Activated CD8-positive, alpha-beta memory T cell treated with anti-CD3 and anti-CD28 coated beads for 4 hours (primary cell): ENCODE measurements around the gene TDRD9.

ENCODE experiments used
- DNase-seq, 2 donors: peaks; one replicate each; pipeline ENCODE4 v3.0.0-alpha.2; 2020; ENCODE audit warnings: low read depth in 2 of 2

The TDRD9 gene

DNA sequence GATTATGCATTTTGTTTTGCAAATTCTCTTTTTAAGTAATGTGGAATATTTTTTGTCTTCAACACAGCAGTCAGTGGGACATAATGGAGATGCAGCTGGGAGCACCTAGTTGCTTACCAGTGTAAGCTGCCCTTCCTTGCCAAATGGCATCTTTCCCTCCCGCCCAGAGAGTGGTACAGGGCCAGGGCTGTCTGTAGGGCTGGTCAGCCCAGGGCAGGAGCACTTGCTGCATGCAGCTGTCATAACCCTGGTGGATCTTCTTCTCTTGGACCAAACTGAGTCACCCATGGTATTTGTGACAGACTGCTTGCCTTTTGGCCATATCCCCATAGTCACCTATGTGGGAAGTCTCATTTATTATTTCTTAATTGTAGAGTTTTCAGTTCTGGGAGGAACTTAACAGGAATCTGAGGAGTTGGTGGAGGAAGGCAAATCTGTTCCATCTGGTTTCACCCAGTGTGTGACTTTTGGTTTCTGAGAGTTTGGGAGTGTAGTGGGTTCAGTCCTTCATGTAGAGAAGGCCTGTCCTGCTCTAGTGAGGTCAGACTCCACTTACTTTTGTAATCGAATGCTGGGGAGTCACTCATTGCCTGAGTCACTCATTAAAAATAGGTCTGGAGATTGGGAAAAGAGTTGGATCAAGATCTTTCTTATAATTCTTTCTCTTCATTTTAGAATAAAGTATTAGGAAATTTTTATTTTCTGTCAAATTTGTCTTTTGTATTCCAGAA is 95.2 kb downstream of the TDRD9 start:
- DNase-seq: no peak

DNA sequence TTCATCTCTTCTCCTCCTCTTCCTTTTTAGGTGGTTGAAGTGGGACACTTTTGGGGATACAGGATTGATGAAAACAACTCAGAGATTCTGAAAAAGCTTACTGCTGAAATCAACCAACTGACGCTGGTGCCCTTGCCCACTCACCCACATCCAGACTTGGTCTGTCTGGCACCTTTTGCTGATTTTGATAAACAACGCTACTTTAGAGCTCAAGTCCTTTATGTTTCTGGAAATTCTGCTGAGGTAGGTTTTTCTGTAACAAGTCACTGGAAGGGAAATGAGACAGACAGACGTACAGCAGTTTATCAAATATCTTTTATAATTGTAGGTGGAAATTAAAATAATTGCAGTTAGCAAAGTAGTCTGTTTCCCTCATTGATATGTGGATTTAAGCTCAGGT is 97.3 kb downstream of the TDRD9 start:
- DNase-seq: no peak

DNA sequence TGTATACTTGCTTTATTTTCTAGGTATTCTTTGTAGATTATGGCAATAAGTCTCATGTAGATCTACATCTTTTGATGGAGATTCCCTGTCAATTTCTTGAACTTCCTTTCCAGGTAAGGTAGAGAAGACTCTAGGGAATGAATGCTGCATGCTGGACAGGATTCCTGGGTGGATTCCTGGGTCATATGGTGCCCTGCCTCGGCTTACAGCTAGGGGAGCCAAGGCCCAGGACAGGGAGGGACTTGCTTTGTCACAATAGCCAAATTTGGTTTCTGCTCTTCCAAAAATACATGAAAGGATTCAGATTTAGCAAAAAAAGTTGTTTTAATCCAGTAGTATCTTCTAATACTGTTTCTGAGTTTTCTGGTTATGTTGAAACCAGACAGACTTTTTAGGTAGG is 97.8 kb downstream of the TDRD9 start:
- DNase-seq: no peak

DNA sequence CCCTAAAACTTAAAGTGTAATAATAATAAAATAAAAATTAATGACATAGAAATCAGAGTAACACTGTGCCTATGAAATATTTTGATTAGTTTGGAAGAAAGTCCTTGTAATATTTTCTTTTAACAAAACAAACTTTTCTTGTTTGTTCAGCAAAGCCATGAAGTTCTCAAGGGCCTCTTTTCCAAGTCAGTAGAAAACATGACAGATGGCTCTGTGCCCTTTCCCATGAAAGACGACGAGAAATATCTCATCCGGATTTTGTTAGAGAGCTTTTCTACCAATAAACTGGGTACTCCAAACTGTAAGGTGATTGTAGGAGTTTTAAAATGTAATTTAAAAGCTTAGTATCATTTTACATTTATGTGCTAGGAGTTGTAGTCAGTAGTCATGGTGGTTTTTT is 102.7 kb downstream of the TDRD9 start:
- DNase-seq: no peak

DNA sequence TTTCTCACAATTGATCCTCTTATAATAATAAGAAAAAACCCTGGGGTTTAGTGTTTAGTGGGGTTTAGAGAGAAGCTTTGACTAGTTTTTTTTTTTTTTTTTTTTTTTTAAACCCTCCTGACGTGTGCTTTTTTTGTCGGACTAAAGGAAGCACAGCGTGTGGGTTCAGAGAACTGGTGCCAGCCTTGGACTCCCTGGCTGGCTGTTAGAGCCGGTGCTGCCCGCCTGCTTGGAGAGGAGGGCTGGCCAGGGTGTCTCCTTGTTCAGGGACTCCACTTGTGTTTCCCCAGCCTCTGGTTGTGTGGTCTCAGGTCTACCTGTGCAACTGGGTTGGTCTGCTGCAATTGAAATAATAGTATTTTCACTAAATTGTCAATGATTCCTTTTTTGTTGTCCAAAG is 103.1 kb downstream of the TDRD9 start:
- DNase-seq: no peak

DNA sequence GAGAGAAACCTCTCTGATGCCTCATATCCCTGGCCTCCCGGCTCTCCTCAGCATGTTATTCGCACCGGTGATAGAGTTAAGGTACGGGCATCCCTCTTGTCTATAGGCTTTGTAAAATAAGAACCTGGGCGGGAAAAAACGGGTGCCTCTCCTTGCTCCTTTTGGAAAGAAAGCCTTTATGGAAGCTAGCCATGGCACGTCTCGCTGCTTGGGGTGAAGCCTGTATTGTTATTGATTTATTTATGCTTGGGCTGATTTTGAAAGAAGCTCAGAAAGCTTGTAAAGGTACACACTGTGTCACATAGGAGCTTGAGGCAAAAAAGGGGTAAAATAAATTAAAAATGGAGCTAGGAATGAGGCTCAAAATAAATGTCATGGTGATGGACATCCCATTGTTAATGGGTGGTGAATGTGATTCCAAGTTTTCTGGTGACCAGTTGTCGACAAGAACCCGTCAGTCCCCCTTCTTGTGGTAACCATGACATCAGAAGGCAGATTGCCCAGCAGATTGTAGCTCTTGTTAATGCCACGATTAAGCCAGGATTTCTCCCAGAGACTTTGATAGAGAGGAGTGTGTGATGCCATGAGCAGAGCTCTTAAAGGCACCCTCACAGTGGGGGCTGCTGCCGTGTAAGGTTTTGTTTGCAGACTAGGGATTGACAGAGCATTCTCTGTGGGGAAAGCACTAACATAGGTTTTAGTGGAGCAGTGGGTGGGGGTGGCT is 106.9 kb downstream of the TDRD9 start:
- DNase-seq: no peak

DNA sequence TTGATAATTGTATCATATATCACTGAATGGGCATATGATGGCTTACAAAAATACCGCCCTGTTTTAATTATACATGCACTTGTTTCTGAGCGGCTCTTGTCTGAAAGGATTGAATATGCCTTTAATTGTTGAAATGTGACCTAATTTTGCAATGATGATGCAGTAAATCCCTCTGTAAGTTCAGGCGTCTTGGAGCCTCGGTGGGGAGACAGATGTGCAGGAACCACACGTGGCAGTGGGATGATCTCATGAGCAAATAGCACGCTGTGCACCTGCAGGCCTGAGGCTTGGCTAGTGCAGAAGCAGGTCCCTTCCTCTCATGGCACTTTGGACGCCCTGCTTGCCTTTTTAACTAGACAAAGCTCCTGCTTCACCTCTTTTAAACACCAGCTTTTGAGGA is 108.0 kb downstream of the TDRD9 start:
- DNase-seq: no peak

DNA sequence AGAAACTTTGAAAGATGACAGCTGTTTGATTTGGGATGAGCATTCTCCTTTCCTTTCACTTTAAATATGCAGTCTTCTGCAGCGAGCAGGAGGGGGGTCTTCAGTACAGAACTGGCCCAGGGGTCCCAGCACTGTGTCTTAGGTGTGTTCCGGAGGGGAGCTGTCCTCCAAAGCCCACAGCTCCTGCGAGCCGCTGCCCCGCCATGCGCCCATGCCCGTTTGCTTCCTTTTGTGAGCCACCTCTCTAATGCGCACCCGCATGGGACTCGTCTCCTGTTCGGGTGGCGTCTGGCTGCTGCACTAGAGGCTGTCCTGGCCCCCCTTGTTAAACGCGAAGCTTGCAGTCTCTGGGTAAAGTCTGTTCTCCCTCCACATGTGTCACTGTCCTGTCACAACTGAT is 108.8 kb downstream of the TDRD9 start:
- DNase-seq: no peak

DNA sequence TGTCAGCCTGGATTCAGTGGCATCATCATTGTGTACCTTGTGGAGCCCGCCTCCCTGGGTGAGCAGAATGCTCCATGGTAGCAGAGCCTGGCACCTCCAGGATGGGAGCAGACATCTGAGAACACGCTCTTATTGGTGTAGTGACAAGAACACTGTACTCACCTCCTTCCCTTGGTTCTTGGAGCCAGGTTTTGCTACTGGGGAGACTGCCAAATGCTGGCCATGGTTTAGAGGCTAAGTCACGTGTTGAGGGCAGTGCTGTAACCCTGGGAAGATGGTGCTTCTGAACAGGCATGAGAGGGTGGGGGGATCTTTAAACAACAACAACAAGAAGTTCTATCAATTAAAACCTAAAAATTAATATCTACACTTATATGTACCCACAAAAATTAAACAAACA is 109.6 kb downstream of the TDRD9 start:
- DNase-seq: no peak

DNA sequence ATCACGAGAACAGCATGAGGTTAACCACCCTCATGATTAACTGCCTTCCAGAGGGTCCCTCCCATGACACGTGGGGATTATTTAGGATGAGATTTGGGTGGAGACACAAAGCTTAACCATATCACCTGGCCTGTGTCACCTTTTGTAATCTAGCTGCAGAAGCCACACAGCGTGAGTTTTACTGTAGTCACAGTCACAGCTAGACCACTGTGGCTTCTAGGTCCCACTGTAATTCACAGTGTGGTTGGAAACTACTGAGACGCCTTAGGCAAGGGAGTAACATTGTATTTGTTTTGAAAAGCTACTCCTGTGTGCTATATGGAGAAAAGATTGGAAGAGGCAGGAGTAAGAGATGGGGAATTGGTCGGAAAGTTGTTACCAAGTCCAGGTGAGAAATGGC is 111.0 kb downstream of the TDRD9 start:
- DNase-seq: no peak

DNA sequence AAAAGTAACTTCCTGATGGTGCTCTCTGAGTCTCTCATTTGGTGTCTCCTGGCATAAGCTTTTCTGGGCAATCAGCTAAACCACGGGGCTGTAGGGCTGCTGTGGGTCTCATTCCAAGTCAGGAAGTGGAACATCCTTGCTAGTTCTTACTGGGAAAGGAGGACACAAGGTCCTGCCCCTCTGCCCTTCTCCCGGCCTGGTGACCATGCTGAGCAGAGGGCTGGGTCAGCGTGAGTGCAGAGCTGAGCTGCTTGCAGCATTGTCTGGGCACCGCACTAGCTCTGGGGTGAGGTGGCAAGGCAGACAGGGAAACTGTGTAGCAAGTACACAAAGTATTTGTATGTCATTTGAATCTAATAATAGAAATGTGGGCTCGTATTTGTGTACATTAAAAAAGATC is 112.3 kb downstream of the TDRD9 start:
- DNase-seq: no peak

DNA sequence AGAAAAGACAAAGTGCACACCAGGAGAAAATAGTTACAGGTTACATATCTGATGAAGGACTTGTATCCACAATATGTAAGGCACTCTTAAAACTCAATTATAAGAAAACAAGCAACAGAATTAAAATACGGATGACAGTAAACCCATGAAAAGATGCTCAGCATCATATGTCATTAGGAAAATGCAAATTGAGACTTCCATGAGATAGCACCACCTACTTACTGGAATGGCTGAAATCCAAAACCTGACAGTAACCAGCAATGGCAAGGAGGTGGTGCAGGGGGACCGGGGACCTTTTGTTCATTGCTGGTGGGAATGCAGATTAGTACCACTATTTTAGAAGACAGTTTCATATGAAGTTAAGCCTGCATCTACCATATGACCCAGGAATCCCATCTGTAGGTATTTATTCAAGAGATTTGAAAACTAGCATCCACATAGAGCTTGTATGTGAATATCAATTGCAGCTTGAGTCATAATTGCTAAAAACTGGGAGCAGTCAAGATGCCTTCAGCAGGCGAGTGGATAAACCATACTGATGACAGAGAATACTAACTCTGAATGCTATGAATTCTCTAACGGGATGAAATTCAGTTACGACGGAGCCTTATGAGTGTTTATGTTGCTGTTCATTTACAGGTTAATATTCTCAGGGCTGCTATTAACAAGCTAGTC is 113.3 kb downstream of the TDRD9 start:
- no peak for DNase-seq

DNA sequence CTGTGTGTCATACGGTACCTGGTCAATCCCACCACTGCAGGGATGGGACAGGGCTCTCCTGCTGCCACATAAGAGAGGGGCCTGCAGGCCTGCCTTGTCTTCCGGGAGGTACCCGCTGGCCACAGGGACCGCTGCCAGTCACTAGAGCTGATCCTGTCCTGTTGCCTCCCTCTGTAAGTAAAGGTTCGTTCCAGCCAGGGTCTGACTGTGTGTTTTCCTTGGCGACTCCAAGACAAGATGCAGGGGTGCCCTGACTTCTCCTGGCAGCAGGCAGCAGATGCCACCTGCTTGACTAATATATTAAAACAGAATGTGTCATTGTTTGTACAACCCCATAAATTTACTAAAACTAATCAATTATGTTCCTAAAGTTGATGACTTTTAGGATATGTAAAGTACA is 115.8 kb downstream of the TDRD9 start:
- DNase-seq: no peak

DNA sequence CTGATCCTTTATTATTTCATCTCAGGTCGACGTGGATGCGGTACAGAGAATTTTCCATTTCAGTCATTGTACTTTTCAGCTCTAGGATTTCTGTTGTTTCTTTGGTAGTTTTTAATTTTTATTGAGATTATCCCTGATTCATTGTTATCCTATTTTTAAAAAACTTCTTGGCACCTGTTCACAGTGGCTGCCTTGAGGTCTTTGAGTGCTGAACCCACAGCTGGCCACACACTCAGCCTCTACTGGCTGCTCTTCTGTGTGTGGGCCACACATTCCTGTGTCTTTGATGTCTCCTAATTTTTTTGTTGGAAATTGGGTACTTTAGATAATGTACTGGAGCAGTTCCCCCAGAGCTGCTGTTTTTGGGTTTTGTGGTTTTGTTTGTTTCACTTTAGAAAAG is 119.5 kb downstream of the TDRD9 start:
- DNase-seq: no peak

DNA sequence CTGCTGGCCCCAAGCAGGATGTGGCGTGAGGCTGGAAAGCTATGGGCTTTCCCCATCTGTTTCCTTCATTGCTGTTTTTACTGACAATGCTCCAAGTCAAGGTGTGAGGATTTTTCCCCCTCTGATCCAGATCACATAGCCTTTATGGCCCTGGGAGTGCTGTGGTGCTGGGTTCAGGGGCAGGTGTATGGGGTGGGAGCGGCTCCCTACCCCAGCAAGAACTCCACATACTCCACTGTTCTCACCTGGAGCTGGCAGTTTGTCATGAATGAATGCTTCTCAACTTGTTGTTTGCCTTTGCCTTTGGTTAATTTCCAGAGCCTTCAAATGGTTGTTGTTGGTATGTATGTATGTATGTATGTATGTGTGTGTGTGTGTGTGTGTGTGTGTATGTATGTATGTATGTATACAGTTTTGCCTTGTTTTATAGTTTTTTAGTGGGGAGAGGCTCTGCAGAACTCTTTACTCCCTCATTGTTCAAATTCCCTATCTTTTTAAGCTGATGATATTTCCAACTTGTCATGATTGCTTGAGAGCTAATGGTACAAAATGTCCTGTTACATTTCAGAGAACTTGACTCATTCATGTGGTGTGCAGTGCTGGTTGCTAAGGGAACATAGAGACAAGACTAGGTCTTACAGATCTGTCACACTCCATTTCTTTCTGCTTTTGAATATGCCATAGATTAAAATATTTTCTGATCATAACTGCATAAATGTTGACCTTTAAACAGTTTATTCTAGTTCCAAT is 120.7 kb downstream of the TDRD9 start:
- no peak for DNase-seq

DNA sequence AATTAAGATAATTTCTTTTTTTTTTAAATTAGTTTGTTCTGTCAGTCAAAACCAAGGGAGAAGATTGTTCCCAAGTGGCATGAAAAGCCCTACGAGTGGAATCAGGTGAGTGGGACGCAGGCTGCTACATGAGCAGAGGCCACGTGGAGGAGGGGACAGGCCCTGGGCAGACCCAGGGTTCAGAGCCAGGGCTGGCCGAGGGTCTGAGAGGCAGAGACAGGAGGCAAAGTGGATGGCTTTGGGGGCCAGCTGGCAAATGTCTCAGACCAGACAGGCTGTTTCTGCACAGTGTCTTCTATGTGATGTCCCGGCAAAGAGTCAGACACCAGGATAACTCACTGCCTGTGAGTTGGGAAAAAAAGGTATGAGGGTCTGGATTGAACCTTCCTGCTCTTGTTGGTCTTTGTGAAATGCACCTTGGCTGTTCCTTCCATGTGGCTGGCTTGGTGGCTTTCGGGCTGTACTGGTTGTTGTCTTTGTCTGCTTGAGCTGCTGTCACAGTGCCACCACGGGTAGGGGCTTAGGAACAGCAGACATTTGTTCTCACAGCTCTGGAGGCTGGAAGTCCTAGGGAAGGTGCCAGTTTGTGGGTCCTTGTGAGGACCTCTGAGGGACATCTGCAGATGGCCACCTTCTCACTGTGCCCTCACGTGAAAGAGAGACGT is 121.5 kb downstream of the TDRD9 start:
- DNase-seq: no peak

DNA sequence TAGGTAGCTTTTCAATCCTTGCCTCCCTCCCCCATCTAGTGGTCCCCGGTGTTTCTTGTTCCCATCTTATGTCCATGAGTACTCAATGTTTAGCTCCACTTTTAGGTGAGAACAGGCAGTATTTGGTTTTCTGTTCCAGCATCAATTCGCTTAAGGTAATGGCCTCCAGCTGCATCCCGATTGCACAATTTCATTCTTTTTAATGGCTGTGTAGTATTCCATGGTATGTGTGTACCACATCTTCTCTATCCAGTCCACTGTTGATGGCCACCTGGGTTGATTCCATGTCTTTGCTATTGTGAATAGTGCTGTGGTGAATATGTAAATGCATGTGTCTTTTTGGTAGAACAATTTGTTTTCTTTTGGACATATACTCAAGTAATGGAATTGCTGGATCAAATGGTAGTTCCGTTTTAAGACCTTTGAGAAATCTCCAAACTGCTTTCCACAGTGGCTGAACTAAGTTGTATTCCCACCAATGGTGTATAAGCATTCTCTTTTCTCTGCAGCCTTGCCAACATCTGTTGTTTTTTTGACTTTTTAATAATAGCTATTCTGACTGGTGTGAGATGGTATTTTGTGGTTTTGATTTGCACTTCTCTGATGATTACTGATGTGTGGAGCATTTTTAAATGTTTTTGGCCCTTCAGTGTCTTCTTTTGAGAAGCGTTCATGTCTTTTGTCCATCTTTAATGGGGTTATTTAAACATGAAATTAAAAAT is 123.0 kb downstream of the TDRD9 start:
- no peak for DNase-seq

DNA sequence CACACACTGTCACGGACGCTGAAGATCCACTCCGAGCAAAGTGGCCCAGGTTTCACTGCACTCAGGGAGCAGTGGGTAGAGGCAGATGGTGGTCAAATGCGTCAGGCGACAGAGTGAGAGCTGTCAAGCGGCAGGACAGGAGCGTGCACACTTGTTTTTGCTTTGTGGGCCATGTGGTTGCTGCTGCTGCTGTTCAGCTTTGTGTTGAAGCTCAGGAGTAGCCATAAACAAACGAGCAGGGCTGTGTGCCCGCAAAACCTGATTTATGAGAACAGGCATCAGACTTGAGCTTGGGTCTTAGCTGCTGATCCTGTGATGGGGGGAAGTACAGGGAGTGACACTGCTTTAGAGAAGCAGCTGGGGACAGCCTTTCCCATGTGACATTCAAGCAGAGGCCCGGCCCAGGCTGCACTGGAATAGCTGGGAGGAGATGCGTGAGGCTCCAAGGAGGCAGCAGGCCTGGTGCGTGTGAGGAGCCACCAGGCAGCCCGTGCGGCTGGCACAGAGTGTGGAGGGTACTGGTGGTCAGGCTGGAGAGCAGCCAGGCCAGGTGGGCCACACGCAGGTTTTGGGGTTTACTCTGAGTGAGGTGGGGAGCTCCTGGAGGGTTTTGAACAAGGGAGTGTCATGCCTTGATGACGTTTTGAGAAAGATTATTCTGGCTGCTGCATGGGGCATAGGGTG is 126.1 kb downstream of the TDRD9 start:
- DNase-seq: no peak

DNA sequence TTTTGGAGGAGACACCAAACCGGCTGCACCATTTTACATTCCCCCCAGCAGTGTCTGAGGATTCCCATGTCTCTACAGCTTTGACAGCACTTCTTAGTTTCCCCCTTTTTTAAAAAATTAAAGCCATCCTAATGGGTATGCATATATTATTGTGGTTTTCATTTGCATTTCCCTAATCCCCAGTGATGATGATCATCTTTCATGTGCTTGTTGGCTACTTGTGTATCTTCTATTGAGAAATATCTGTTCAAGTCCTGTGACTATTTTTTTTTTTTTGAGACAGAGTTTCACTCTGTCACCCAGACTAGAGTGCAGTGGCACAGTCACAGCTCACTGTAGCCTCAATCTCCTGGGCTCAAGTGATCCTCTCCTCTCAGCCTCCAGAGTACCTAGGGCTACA is 134.0 kb downstream of the TDRD9 start:
- no peak for DNase-seq

DNA sequence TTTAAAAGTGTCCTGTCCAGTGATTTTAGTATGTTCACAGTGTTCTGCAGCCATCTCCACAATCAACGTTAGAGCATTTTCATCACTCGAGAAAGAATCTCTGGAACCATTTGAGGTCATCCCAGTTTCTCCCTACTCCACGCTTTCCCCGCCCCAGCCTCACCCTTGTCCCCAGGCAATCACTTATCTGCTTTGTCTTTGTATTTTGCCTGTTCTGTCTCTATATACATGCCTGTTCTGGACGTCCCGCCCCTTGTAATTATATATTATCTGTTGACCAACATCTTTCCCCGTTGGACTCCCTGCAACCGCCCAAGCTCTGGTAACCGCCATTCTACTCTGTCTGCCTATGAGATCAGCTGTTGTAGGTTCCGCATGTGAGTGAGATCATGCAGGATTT is 135.7 kb downstream of the TDRD9 start:
- DNase-seq: no peak

DNA sequence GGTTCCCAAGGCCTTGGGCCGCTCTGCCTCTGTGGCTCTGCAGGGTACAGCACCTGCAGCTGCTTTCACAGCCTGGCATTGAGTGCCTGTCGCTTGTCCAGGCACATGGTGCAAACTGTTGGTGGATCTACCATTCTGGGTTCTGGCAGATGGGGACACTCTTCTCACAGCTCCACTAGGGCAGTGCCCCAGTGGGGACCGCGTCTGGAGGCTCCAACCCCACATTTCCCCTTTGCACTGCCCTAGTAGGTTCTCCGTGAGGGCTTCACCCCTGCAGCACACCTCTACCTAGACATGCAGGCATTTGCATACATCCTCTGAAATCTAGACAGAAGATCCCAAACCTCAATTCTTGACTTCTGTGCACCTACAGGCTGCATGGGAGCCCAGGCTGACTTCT is 138.0 kb downstream of the TDRD9 start:
- no peak for DNase-seq
